Measurements from ENCODE around the gene MIER3. TPM values are rescaled to one million over a fixed set of nuclear protein-coding genes. Genes with fewer than 3 reads are reported as not detected.

MIER3 gene
- total and polyA plus RNA-seq, 2 of the 13 experiments (the other 11 are each of a cell fraction or from before 2014, with no cell fraction given), result 14.6 to 38.8 TPM

- no TSS peak for BruUV-seq (replicated peaks)
- ATAC-seq (no peak), DNase-seq (ENCODE audit: low spot score) (no peak), FAIRE-seq (no peak)
- in situ Hi-C loops (cut with HindIII; ENCODE audit: extremely low pct_ligation_motif_present, low pct_unique_long_range_greater_than_20kb) (loop anchor here (25.0 kb wide), 1 partner anchor 166 kb away; no protein-coding TSS in a partner anchor), intact Hi-C loops (cut with micrococcal nuclease; ENCODE audit: unreplicated experiment) (no loop called here)
- Histone ChIP-seq H2AFZ (ENCODE audit: low read length) (no peak overlapping the region), H3K4me1 (ENCODE audit: insufficient read depth, low read length) (no peaks in the 10 kb centered on the region), H3K79me2 (ENCODE audit: insufficient read depth, low read length) (no peaks in the 10 kb centered on the region), H3K36me3 (replicated peaks in 1 of 2; ENCODE audit: control insufficient read depth in 1 of 2, insufficient read depth in 2 of 2, low read length in 2 of 2) (no peaks in the 10 kb centered on the region), H3K27ac (ENCODE audit: extremely low read length, insufficient read depth, low read length) (no peak overlapping the region), H4K20me1 (ENCODE audit: insufficient read depth, low read length) (no peaks in the 10 kb centered on the region), H3K9me3 (ENCODE audit: low read length) (no peaks in the 10 kb centered on the region), H3K4me2 (ENCODE audit: low read depth, low read length) (no peak overlapping the region), H3K27me3 (ENCODE audit: control insufficient read depth in 1 of 2, insufficient read depth in 2 of 2, low read length in 2 of 2) (peaks cover 0 to 14% of the 10 kb centered on the region in 2 experiments; a peak in 3 of 5 replicates), H3K9ac (ENCODE audit: insufficient read depth, low read depth, low read length) (no peak overlapping the region), H3K4me3 (replicated peaks in 1 of 3; ENCODE audit: insufficient read depth in 1 of 3, low read depth in 2 of 3, low read length in 3 of 3) (no peak overlapping the region)
- TF ChIP-seq ZNF121 (CRISPR knock-in tag; IDR thresholded peaks at IDR 0.05), result no peak
- no peak for TF ChIP-seq HMG20B (CRISPR knock-in tag; conservative IDR thresholded peaks at IDR 0.05)
- TF ChIP-seq ZNF224 (CRISPR knock-in tag; IDR thresholded peaks at IDR 0.05), result no peak
- no peak for TF ChIP-seq ZNF276 (CRISPR knock-in tag; IDR thresholded peaks at IDR 0.05; ENCODE audit: low read depth)
- TF ChIP-seq KAT7 (CRISPR knock-in tag; IDR thresholded peaks at IDR 0.05; ENCODE audit: borderline replicate concordance), result no peak
- TF ChIP-seq RXRA (CRISPR knock-in tag; IDR thresholded peaks at IDR 0.05), result no peak
- no peak for TF ChIP-seq NCOA5 (CRISPR knock-in tag; IDR thresholded peaks at IDR 0.05)
- TF ChIP-seq TOPORS (CRISPR knock-in tag; IDR thresholded peaks at IDR 0.05), result no peak
- TF ChIP-seq ZNF142 (CRISPR knock-in tag; IDR thresholded peaks at IDR 0.05), result no peak
- no peak for TF ChIP-seq ATF3 (CRISPR knock-in tag; IDR thresholded peaks at IDR 0.05)
- POLR2A ChIA-PET, result no interaction called here
- WGBS (ENCODE audit: low lambda C conversion rate), result 14% methylated on average over 3 of the region's 3 CpGs
- CTCF ChIA-PET (ENCODE audit: low intra/inter-chr PET ratio, low total read pairs), result no interaction called here
Measured at GRCh38 chr5:56971275-56971674, 19.4 kb upstream of the MIER3 start.
